Measurements from ENCODE around the gene PSMG2.

PSMG2 gene

DNA sequence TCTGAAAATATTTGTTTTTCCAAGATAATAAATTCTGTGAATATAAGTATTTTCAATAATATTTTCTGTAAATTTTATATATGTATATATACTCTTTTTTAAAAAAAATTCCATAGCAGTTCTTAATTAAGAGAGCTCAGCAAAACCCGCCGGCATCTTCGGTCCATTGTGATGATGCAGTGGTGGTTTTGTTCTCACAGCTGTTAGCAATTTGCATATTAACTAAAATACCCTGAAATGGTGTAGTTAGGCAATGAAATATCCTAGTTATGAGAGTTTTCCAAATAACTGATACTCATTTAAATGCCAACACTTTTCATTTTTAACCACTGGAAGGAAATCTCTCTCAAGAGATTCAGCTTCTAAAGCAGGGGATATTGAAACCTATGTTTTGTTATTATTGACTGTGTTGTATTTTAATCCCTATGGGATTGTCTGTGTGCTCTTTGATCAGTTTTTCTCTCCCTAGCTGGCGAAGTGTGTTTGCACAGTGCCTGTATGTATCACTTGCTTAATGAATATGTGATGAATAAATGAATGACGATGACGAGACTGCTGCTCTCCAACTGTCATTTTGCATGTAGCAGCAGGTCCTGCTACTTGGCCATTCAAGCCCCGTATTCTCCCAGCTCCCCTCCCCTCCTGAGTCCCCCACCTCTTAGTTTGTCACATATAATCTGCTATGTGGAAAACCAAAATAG is 42.4 kb downstream of the PSMG2 start:
- DNase-seq (ENCODE audit: low spot score): no peak

DNA sequence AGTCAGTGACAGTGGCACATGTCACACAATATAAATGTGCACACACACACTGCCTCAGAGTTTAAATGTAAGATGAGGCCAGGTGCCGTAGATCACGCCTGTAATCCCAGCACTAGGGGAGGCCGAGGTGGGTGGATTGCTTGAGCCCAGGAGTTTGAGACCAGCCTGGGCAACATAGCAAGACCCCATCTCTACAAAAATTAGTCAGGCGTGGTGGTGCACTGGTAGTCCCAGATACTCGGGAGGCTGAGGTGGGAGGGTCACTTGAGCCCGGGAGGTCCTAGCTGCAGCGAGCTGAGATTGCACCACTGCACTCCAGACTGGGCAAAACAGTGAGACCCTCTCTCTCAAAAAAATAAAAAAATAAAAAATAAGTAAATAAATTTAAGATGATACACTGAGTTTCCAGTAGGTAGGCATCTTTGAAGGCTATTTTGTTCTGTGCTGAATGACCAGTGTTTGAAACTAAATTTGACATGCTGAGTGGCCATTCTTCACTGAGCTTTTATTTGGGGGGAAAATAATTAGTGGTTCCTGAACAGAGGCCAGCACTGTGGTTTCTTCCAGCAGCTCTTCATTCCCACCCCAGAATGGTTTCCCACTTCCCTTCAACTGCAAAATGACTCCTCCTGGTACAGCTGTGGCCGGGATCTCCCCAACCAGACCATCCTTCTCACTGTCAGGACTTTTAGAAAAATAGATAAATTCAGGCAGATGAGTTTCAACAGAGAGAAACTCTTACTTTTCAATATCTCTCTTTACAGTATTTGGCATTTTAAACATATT is 44.9 kb downstream of the PSMG2 start:
- Histone ChIP-seq H3K4me3 (no peak overlapping the region), H3K27ac (no peak overlapping the region)
- TF ChIP-seq, protein P1, sequence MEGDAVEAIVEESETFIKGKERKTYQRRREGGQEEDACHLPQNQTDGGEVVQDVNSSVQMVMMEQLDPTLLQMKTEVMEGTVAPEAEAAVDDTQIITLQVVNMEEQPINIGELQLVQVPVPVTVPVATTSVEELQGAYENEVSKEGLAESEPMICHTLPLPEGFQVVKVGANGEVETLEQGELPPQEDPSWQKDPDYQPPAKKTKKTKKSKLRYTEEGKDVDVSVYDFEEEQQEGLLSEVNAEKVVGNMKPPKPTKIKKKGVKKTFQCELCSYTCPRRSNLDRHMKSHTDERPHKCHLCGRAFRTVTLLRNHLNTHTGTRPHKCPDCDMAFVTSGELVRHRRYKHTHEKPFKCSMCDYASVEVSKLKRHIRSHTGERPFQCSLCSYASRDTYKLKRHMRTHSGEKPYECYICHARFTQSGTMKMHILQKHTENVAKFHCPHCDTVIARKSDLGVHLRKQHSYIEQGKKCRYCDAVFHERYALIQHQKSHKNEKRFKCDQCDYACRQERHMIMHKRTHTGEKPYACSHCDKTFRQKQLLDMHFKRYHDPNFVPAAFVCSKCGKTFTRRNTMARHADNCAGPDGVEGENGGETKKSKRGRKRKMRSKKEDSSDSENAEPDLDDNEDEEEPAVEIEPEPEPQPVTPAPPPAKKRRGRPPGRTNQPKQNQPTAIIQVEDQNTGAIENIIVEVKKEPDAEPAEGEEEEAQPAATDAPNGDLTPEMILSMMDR (IDR thresholded peaks at IDR 0.05): no peak
- no peak for DNase-seq (ENCODE audit: low spot score)

More for the DNA sequence above, 42.4 kb downstream of the PSMG2 start:
- TF ChIP-seq, protein P1 (IDR thresholded peaks at IDR 0.05): no peak
- H3K4me3 ChIP-seq: no peak overlapping the region
- H3K27ac ChIP-seq: no peak overlapping the region

DNA sequence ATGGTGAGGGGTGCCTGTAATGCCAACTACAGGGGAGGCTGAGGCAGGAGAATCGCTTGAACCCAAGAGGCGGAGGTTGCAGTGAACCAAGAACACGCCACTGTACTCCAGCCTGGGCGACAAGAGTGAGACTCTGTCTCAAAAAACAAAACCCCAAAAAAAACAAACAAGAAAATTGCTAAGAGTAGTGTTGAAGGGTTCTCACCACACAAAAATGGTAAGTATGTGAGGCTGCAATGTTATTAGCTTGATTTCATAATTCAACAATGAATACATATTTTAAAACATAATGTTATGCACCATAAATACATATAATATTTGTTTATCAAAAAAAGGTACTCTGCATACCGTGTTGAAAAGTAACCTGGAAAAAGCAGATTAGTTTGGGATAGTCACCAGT is 45.8 kb downstream of the PSMG2 start:
- no peak for DNase-seq (ENCODE audit: low spot score)
- H3K4me3 ChIP-seq: no peak overlapping the region
- TF ChIP-seq, protein P1 (IDR thresholded peaks at IDR 0.05): no peak
- no peak overlapping the region for H3K27ac ChIP-seq

DNA sequence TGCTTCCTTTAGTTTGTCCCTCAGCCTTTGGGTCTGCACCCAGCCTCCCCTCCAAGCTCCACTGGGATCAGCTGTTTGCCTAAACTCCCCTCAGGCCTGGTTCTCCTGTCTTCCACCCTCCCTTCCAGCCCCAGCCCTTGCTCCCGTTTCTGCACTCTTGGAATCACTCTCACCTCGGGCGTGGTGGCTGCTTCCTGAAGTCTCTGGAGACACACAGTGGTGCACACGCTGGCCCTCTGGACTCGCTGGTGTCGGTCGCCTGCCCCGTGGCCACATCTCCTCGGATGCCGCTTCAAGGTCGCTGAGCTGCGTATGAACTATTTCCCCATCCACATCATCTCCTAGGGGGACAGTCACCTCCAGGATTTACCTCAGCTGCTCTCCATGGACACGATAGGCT is 46.3 kb downstream of the PSMG2 start:
- no peak overlapping the region for H3K4me3 ChIP-seq
- H3K27ac ChIP-seq: no peak overlapping the region
- TF ChIP-seq, protein P1 (IDR thresholded peaks at IDR 0.05): no peak
- DNase-seq (ENCODE audit: low spot score): no peak

DNA sequence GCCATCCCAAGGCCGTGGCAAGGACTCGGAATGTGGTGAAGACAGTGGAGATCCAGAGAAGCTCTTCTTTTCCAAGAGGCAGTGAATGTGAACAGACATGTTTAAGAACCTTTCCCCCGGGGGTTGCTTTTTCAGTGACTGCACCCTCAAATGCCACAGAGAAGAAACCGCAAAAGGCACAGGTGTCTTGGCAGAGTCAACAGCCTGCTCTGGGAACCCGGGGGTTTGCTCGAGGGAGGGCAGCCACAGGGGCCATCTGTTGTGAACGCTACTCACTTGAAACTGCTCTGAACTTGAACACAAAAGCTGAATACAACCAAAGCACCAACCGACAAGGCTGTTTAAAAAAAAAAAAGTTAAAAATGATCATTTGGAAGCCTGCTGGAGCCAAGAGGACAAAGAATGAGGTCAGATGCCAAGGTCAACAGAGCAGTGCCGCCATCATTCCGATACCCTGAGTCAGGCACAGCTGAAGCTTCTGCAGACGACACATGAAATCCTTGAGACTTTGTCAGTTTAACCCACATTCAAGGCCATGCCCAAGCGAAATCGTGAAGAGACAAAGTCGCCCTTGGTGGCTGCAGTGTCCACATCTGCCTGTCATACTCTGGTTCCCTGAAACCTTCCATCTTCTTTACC is 47.4 kb downstream of the PSMG2 start:
- Histone ChIP-seq H3K4me3 (no peak overlapping the region), H3K27ac (no peak overlapping the region)
- TF ChIP-seq, protein P1 (IDR thresholded peaks at IDR 0.05): no peak
- no peak for DNase-seq (ENCODE audit: low spot score)

DNA sequence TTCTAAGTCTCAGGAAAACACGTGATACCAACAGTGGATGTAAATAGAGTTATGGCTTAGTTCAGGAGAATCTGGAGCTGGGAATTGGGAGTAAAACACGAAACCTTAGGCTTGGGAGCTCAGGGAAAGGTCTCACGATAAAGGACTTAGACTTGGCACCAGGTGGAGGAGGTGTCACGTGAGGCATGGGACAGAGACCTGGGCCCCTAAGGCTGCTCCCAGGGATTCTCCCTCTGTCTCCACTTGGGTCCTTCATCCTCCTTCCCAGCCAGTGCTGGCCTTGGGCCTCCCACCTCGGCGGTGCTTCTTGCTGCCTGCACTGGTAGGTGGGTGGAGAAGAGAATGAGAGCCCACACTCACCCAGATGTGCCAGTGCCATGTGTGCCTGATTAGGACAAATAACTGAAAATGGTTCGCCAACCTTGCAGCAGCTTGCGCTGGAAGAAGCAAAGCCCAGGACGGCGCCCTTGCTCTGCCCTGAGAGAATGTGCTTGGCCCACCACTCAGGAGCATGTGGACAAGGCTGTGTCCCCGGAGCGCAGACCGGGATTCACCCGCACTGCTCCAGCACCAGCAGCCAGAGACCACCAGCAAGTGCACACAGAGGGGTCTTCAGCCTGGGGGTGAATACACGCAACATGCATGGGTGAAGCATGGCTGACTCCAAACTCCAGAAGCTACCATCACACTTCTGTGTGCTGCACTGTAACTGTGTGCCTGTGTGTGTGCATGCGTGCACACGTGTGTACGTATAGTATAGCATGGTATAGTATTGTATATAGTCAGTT is 48.1 kb downstream of the PSMG2 start:
- TF ChIP-seq, protein P1 (IDR thresholded peaks at IDR 0.05): no peak
- Histone ChIP-seq H3K27ac (no peak overlapping the region), H3K4me3 (no peak overlapping the region)
- DNase-seq (ENCODE audit: low spot score): no peak

Measured in coronary artery (tissue), 2 donors.